Heart left ventricle (tissue), 16 donors: ENCODE results near the gene HERC5. TPM values are rescaled to one million over a fixed set of nuclear protein-coding genes. Genes with fewer than 3 reads are reported as not detected.

Experiments used
- ATAC-seq, 4 donors: fragments of 200-7000 bp; cut with Tn5 transposase; one replicate each; pipeline ENCODE4 v1.9.1; 2020 to 2022; ENCODE audit warnings: moderate library complexity in 4 of 4, mild to moderate bottlenecking in 3 of 4, moderate number of reproducible peaks in 1 of 4
- DNase-seq, 5 donors: peaks; one replicate each; pipeline ENCODE4 v3.0.0-alpha.2; 2020
- H3K27ac ChIP-seq, 12 donors: fragments of 200-600 bp; sonication (generic) in 4 of 12; one replicate each; pipeline versions ENCODE4 v1.5.0 to v1.8.0; 2016 to 2022; ENCODE audit warnings: mild to moderate bottlenecking in 2 of 12
- H3K27me3 ChIP-seq, 9 donors: fragments of 200-600 bp; sonication (generic) in 2 of 9; one replicate each; pipeline versions ENCODE4 v1.5.1 to v1.8.0; 2016 to 2022; ENCODE audit warnings: mild to moderate bottlenecking in 3 of 9
- H3K36me3 ChIP-seq, 9 donors: fragments of 200-600 bp; sonication (generic) in 2 of 9; one replicate each; pipeline versions ENCODE4 v1.5.0 to v1.8.0; 2018 to 2022; ENCODE audit warnings: mild to moderate bottlenecking in 2 of 9
- H3K4me1 ChIP-seq, 12 donors: fragments of 200-600 bp; sonication (generic) in 4 of 12; one replicate each; pipeline versions ENCODE4 v1.5.0 to v1.8.0; 2016 to 2022; ENCODE audit warnings: mild to moderate bottlenecking in 3 of 12
- H3K4me3 ChIP-seq, 12 donors: fragments of 200-600 bp; sonication (generic) in 4 of 12; one replicate each; pipeline versions ENCODE4 v1.5.0 to v1.8.0; 2017 to 2022; ENCODE audit warnings: mild to moderate bottlenecking in 9 of 12, moderate library complexity in 4 of 12
- H3K9me3 ChIP-seq, 12 donors: fragments of 200-600 bp; sonication (generic) in 4 of 12; one replicate each; pipeline versions ENCODE4 v1.5.0 to v1.8.0; 2016 to 2022; ENCODE audit warnings: mild to moderate bottlenecking in 1 of 12
- CTCF ChIP-seq, 12 donors: fragments of 200-600 bp; sonication (generic) in 4 of 12; IDR thresholded peaks; one replicate each; pipeline versions ENCODE4 v1.5.0 to v1.8.0; 2018 to 2022; ENCODE audit warnings: antibody characterized with exemption in 12 of 12, mild to moderate bottlenecking in 5 of 12
- POLR2A ChIP-seq, 2 donors: fragments of 450-650 bp; IDR thresholded peaks; one replicate each; pipeline ENCODE4 v1.6.1; 2017; ENCODE audit warnings: antibody characterized with exemption in 2 of 2, mild to moderate bottlenecking in 2 of 2, moderate library complexity in 2 of 2
- WGBS, 4 donors: extraction: QIAGEN DNeasy Blood & Tissue Kit in 2 of 4; methylation state at CpG; one replicate each; pipeline versions ENCODE4 v1.1.5 to v1.1.7; 2013 to 2018; 5-methylcytosine and 5-hydroxymethylcytosine counted together
- intact Hi-C, 10 donors: fragments of 100-400 bp; cut with DNase I; formaldehyde crosslinking; loops; one replicate each; pipeline versions ENCODE4 v1.11.1 to v1.14.2; 2022
- polyA plus RNA-seq, 2 donors: library from polyadenylated mRNA; stranded (reverse); fragments of 200-250 nt; gene quantifications; one replicate each; pipeline ENCODE4 v1.2.3, GENCODE V29; 2013
- total RNA-seq, 9 donors: library from RNA; depleted of rRNA in 2 of 9; stranded (reverse); fragments of >200 nt in 2 of 9; fragmentation: NEBNext Ultra II Directional in 3 of 9; extraction: Animal tissue kit (Norgen Biotek cat#: 25700) in 3 of 9; gene quantifications; one replicate each; pipeline versions ENCODE4 v1.1.0 to v1.2.4, GENCODE V29; 2016 to 2023
- donor health status: ischemic (EF 13 %, LVEDD 7.1; RV severe dilation, severe dysfunction).
- donor health status: healthy with polysubstance abuse.
- donor health status: DM: no; HTN: yes; CAD: no.
- donor health status: DM: no; HTN: no; CAD: no.
- donor health status: ischemic (EF 25% LVEDD 6.9; RV normal size, moderate dysfunction).
- donor health status: ischemic (EF 25% LVEDD 5.7; RV mildly dilated, moderate dysfunction).
- donor health status: healthy.
- donor health status: DM: yes; HTN: yes; CAD: no.
- donor health status: ischemic (EF 35%, LVEDD 5.7; RV mildly dilated, moderate dysfunction).
- donor health status: nonischemic (EF 11% LVEDD 7.7; RV severe dilation, severe dysfunction).
- donor health status: DM: yes; HTN: yes; CAD: no.
- donor health status: PGD.
- donor health status: ischemic (EF 29% LVEDD 5.4; RV normal size, mild dysfunction).
- donor health status: nonischemic (EF 23%, LVEDD 6.1; RV moderate dilation, normal function).

HERC5 gene
- total and polyA plus RNA-seq, 11 donors = 0.88 to 5.5 (median 2.0) TPM

DNA sequence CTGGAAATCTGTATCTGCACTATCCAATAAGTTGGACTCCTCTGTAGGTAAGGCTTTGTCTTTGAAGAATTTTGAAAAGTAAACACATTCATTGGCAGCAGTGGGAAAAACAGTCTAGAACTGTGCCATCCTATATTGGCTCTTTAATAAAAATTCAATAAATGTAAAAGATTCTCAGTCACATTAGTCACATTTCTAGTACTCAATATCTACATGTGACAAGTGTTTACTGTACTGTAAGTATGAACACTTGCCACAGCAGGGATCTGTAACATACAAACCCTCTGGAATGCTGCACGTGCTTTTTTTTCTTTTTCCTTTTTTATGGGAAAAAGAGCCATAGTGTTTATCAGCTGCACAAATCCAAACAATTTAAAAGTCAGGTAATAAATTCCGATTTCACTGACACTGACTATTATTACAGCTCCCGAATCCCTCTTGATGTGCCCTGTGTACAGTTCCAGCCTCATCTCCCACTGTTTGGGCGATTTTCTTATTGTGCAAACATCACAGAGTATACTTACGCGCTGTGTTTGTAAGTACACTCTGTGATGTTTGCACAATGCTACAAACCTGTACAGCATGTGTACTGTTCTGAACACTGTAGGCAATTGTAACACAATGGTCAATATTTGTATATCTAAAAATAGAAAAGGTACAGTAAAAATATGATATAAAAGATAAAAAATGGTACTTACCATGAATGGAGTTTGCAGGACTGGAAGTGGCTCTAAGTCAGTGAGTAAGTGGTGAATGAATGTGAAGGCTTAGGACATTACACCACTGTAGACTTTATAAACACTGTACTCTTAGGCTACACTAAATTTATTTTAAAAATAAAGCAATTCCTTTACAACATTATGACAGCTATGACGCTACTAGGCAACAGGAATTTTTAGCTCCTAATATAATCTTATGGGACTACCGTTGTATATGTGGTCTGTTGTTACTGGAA lies 57.9 kb downstream of the HERC5 start:
- Histone ChIP-seq H3K27me3 (no peaks in the 10 kb centered on the region), H3K27ac (no peak overlapping the region), H3K4me1 (peaks cover 0 to 3% (median 0%) of the 10 kb centered on the region in 12 donors), H3K36me3 (peaks cover 0 to 17% (median 1%) of the 10 kb centered on the region in 9 donors), H3K9me3 (no peaks in the 10 kb centered on the region), H3K4me3 (no peak overlapping the region)
- DNase-seq (no peak), ATAC-seq (no peak)
- 83 to 86% (median 84%) methylated on average over 8 of the region's 8 CpGs for WGBS, 4 donors
- TF ChIP-seq POLR2A (IDR thresholded peaks at IDR 0.05) (no peak), CTCF (IDR thresholded peaks at IDR 0.05) (no peak)
- intact Hi-C loops = loop anchor here (1.0 to 10.0 kb wide), 12 partner anchors 58 to 660 kb away; partner anchors contain the start of genes HERC6 (in 8 of the 10), HERC5 (in 4 of the 10) and PPM1K (in 1 of the 10)

GRCh38 chr4:88516746-88517145 lies 59.8 kb downstream of the HERC5 start:
- Histone ChIP-seq H3K4me3 (no peak overlapping the region), H3K27me3 (no peaks in the 10 kb centered on the region), H3K4me1 (peaks cover 0 to 6% (median 0%) of the 10 kb centered on the region in 12 donors), H3K27ac (no peak overlapping the region), H3K36me3 (peaks cover 0 to 36% (median 19%) of the 10 kb centered on the region in 9 donors), H3K9me3 (no peaks in the 10 kb centered on the region)
- intact Hi-C loops = loop anchor here (2.0 to 10.0 kb wide), 10 partner anchors 59 to 662 kb away; partner anchors contain the start of genes HERC6 (in 7 of the 10), HERC5 (in 4 of the 10) and PPM1K (in 1 of the 10)
- ATAC-seq (no peak), DNase-seq (no peak)
- TF ChIP-seq POLR2A (IDR thresholded peaks at IDR 0.05) = no peak
- TF ChIP-seq CTCF (IDR thresholded peaks at IDR 0.05) = no peak
- 90 to 96% (median 91%) methylated on average over 3 of the region's 3 CpGs for WGBS, 4 donors

- H3K27ac ChIP-seq = no peak overlapping the region
- H3K27me3 ChIP-seq = no peaks in the 10 kb centered on the region
- H3K4me1 ChIP-seq = peaks cover 0 to 17% (median 9%) of the 10 kb centered on the region in 12 donors
- no peaks in the 10 kb centered on the region for H3K9me3 ChIP-seq
- intact Hi-C loops = loop anchor here (2.0 to 10.0 kb wide), 10 partner anchors 61 to 663 kb away; partner anchors contain the start of genes HERC6 (in 7 of the 10), HERC5 (in 4 of the 10) and PPM1K (in 1 of the 10)
- H3K36me3 ChIP-seq = peaks cover 0 to 38% (median 20%) of the 10 kb centered on the region in 9 donors
- WGBS, 4 donors = 74 to 80% (median 77%) methylated on average over 3 of the region's 3 CpGs
- no peak for DNase-seq
- H3K4me3 ChIP-seq = no peak overlapping the region
- TF ChIP-seq CTCF (IDR thresholded peaks at IDR 0.05) = no peak
- TF ChIP-seq POLR2A (IDR thresholded peaks at IDR 0.05) = no peak
- no peak for ATAC-seq
These were observed 60.9 kb downstream of the HERC5 start for GRCh38 chr4:88517825-88518224.

DNA sequence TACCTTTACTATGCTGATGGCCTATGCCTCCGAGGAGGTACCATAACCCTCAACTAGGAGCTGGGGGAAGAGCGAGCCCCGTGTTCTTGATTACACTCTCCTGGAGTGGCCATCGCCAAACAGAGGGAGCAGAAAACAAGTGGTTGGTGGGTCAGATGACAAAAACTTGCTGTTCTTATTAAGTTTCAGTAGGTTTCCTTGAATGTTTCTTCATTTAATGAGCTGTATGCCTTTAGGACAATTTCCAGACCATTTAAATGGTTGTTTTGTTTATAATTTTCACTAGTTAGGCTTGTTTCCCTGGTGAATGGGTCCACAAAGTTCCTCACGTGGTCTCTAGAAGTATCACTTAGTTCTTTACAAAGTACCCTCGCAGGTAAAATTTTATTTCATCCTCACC lies 62.0 kb downstream of the HERC5 start:
- Histone ChIP-seq H3K4me3 (no peak overlapping the region), H3K27ac (no peak overlapping the region), H3K4me1 (peaks cover 0 to 19% (median 9%) of the 10 kb centered on the region in 12 donors), H3K36me3 (peaks cover 0 to 38% (median 20%) of the 10 kb centered on the region in 9 donors), H3K27me3 (no peaks in the 10 kb centered on the region), H3K9me3 (no peaks in the 10 kb centered on the region)
- 90 to 93% (median 92%) methylated on average over 6 of the region's 6 CpGs for WGBS, 4 donors
- DNase-seq = no peak
- no peak for ATAC-seq
- intact Hi-C loops = loop anchor here (5.0 to 10.0 kb wide), 9 partner anchors 62 to 664 kb away; partner anchors contain the start of genes HERC6 (in 7 of the 10), HERC5 (in 4 of the 10) and PPM1K (in 1 of the 10)
- TF ChIP-seq POLR2A (IDR thresholded peaks at IDR 0.05) (no peak), CTCF (IDR thresholded peaks at IDR 0.05) (no peak)
